GM23338 (cell line): ENCODE results near the gene TARS2. TPM values are rescaled to one million over a fixed set of nuclear protein-coding genes. Genes with fewer than 3 reads are reported as not detected.

Source experiments
- ATAC-seq: fragments of 200-7000 bp; cut with Tn5 transposase; 3 replicates; pipeline ENCODE4 v1.9.1; 2020
- DNase-seq: peaks from one replicate; pipeline ENCODE4 v3.0.0-alpha.2; 2015; ENCODE audit warnings: low spot score
- H2AFZ ChIP-seq: fragments of 200-600 bp; sonication (generic); 2 replicates; pipeline ENCODE4 v1.8.0; 2016; ENCODE audit warnings: antibody characterized with exemption, mild to moderate bottlenecking, moderate library complexity
- H3F3A ChIP-seq: fragments of 200-600 bp; sonication (generic); replicated peaks from 2 replicates; pipeline ENCODE4 v1.8.0; 2017; ENCODE audit warnings: antibody characterized with exemption, mixed run types, low read depth
- H3K27ac ChIP-seq: fragments of 200-600 bp; sonication (generic); 2 replicates; pipeline ENCODE4 v1.6.1; 2016; ENCODE audit warnings: low read depth
- H3K27me3 ChIP-seq: fragments of 200-600 bp; sonication (generic); 2 replicates; pipeline ENCODE4 v1.8.0; 2016; ENCODE audit warnings: mild to moderate bottlenecking, mixed run types, moderate library complexity; ENCODE audit not compliant: insufficient read depth
- H3K36me3 ChIP-seq: fragments of 200-600 bp; sonication (generic); 2 replicates; pipeline ENCODE4 v1.8.0; 2016; ENCODE audit warnings: mild to moderate bottlenecking; ENCODE audit not compliant: insufficient read depth
- H3K4me1 ChIP-seq: fragments of 200-600 bp; sonication (generic); 2 replicates; pipeline ENCODE4 v1.8.0; 2016; ENCODE audit warnings: mild to moderate bottlenecking, moderate library complexity; ENCODE audit not compliant: insufficient read depth
- H3K4me2 ChIP-seq: fragments of 200-600 bp; sonication (generic); 2 replicates; pipeline ENCODE4 v1.7.1; 2017; ENCODE audit warnings: mixed run types
- H3K4me3 ChIP-seq: fragments of 200-600 bp; sonication (generic); 2 replicates; pipeline ENCODE4 v1.6.1; 2016; ENCODE audit warnings: mixed run types
- H3K79me2 ChIP-seq: fragments of 200-600 bp; sonication (generic); replicated peaks from 2 replicates; pipeline ENCODE4 v1.8.0; 2017; ENCODE audit warnings: mild to moderate bottlenecking; ENCODE audit not compliant: insufficient read depth
- H3K9me2 ChIP-seq: fragments of 200-600 bp; sonication (generic); 2 replicates; pipeline ENCODE4 v1.8.0; 2017; ENCODE audit not compliant: insufficient read depth
- H4K20me1 ChIP-seq: fragments of 200-600 bp; sonication (generic); replicated peaks from 2 replicates; pipeline ENCODE4 v1.8.0; 2017; ENCODE audit warnings: mild to moderate bottlenecking; ENCODE audit not compliant: insufficient read depth
- H3K27ac Mint-ChIP-seq: 2 replicates; pipeline ENCODE4 v1.8.0; 2020; ENCODE audit warnings: inconsistent platforms, mild to moderate bottlenecking, moderate library complexity, mixed read lengths
- H3K27me3 Mint-ChIP-seq: 3 replicates; pipeline ENCODE4 v1.8.0; 2022; ENCODE audit warnings: low read depth, mild to moderate bottlenecking, moderate library complexity, mixed read lengths, inconsistent platforms; ENCODE audit not compliant: insufficient read depth, poor library complexity
- H3K36me3 Mint-ChIP-seq: 3 replicates; pipeline ENCODE4 v1.8.0; 2021; ENCODE audit warnings: low read depth, mild to moderate bottlenecking, inconsistent platforms, moderate library complexity, mixed read lengths
- H3K4me1 Mint-ChIP-seq: 3 replicates; pipeline ENCODE4 v1.8.0; 2020; ENCODE audit warnings: mild to moderate bottlenecking, inconsistent platforms, mixed read lengths
- H3K4me3 Mint-ChIP-seq: 3 replicates; pipeline ENCODE4 v1.8.0; 2021; ENCODE audit warnings: moderate library complexity, mild to moderate bottlenecking, inconsistent platforms, mixed read lengths
- H3K9me3 Mint-ChIP-seq: 3 replicates; pipeline ENCODE4 v1.8.0; 2020; ENCODE audit warnings: moderate library complexity, mild to moderate bottlenecking, inconsistent platforms, mixed read lengths
- CREB1 ChIP-seq: fragments of 250-450 bp; sonication (Bioruptor Pico); IDR thresholded peaks from 2 replicates; pipeline ENCODE4 v1.5.0; 2020; ENCODE audit warnings: low read depth, mild to moderate bottlenecking, moderate library complexity
- CTCF ChIP-seq, 2 experiments: fragments of 200-600 bp in 1 of 2; sonication (generic) in 1 of 2; conservative IDR thresholded peaks; 2 replicates each; pipeline versions ENCODE4 v1.5.1 to v1.6.1; 2016 to 2017; ENCODE audit warnings: antibody characterized with exemption in 2 of 2, low read depth in 2 of 2, mild to moderate bottlenecking in 2 of 2, moderate library complexity in 1 of 2
- ETS1 ChIP-seq: IDR thresholded peaks from 2 replicates; pipeline ENCODE4 v1.6.1; 2016; ENCODE audit warnings: antibody characterized with exemption
- EZH2 ChIP-seq: fragments of 200-600 bp; sonication (generic); IDR thresholded peaks from one replicate; pipeline ENCODE4 v1.8.0; 2017; ENCODE audit warnings: antibody characterized with exemption, mild to moderate bottlenecking, low read depth; ENCODE audit not compliant: unreplicated experiment
- EZH2phosphoT487 ChIP-seq: fragments of 200-600 bp; sonication (generic); IDR thresholded peaks from one replicate; pipeline ENCODE4 v1.8.1; 2018; ENCODE audit warnings: antibody characterized with exemption; ENCODE audit not compliant: unreplicated experiment
- NANOG ChIP-seq: IDR thresholded peaks from 2 replicates; pipeline ENCODE4 v1.6.1; 2016; ENCODE audit warnings: antibody characterized with exemption, borderline replicate concordance
- POLR2AphosphoS5 ChIP-seq: IDR thresholded peaks from 2 replicates; pipeline ENCODE4 v1.6.1; 2016; ENCODE audit warnings: antibody characterized with exemption, low read depth
- REST ChIP-seq: IDR thresholded peaks from one replicate; pipeline ENCODE4 v1.6.1; 2018; ENCODE audit warnings: antibody characterized with exemption; ENCODE audit not compliant: unreplicated experiment
- STAT1 ChIP-seq: IDR thresholded peaks from one replicate; pipeline ENCODE4 v1.6.1; 2016; ENCODE audit warnings: antibody characterized with exemption; ENCODE audit not compliant: unreplicated experiment
- ZNF331 ChIP-seq: fragments of 250-450 bp; sonication (Bioruptor Pico); IDR thresholded peaks from 2 replicates; pipeline ENCODE4 v1.5.0; 2020; ENCODE audit warnings: low read depth, mild to moderate bottlenecking, moderate library complexity
- ZNF462 ChIP-seq: fragments of 250-450 bp; sonication (Bioruptor Pico); IDR thresholded peaks from 2 replicates; pipeline ENCODE4 v1.5.0; 2020; ENCODE audit warnings: mild to moderate bottlenecking, moderate library complexity
- polyA plus RNA-seq: library from polyadenylated mRNA; unstranded; fragments of >200 nt; fragmentation: Nextera tagmentation; extraction: Ambion mirVana; gene quantifications from 2 replicates; pipeline ENCODE4 v1.2.1, GENCODE V29; 2016
- total RNA-seq: library from RNA; depleted of rRNA; stranded (reverse); fragments of >200 nt; shearing (Covaris generic); gene quantifications from 2 replicates; pipeline ENCODE4 v1.2.3, GENCODE V29; 2014

The TARS2 gene
- total and polyA plus RNA-seq, 2 experiments from 2014 or later, result 19.5 to 28.4 TPM

GRCh38 chr1:150473659-150474058 is 13.6 kb upstream of the TARS2 start (continued):
- no peak for TF ChIP-seq ETS1
- TF ChIP-seq EZH2, result no peak
- no peak for TF ChIP-seq EZH2phosphoT487

- 0 out of 2 replicates have a peak, but pooled peaks cover 4% of the 10 kb centered on the region for H3K4me1 ChIP-seq
- H3K9me2 ChIP-seq, result no peaks in the 10 kb centered on the region
- Mint-ChIP-seq H3K4me1 (peaks cover 21% of the 10 kb centered on the region), H3K9me3 (no peaks in the 10 kb centered on the region), H3K27ac (no peak overlapping the region), H3K27me3 (peaks cover 18% of the 10 kb centered on the region), H3K4me3 (no peak overlapping the region), H3K36me3 (peaks cover 34% of the 10 kb centered on the region)
- H3K4me3 ChIP-seq, result no peak overlapping the region
- H4K20me1 ChIP-seq, result no peaks in the 10 kb centered on the region; the same call in 1 of the 2 replicates
- H3K36me3 ChIP-seq, result peaks cover 12% of the 10 kb centered on the region; the same call in 1 of the 2 replicates
- H2AFZ ChIP-seq, result no peak overlapping the region
- H3K4me2 ChIP-seq, result no peak overlapping the region
- no peak for DNase-seq
- peaks cover 4% of the 10 kb centered on the region; the same call in 1 of the 2 replicates for H3F3A ChIP-seq
- H3K79me2 ChIP-seq, result no peaks in the 10 kb centered on the region
- H3K27me3 ChIP-seq, result no peaks in the 10 kb centered on the region
- ATAC-seq, result no peak
- no peak overlapping the region for H3K27ac ChIP-seq
- TF ChIP-seq ZNF331 (no peak), EZH2 (no peak), CTCF (conservative IDR thresholded peaks at IDR 0.05; ENCODE audit: low read depth in 2 of 2) (no peak), REST (no peak), POLR2AphosphoS5 (no peak), ZNF462 (no peak), EZH2phosphoT487 (no peak), CREB1 (CRISPR knock-in tag) (no peak), STAT1 (no peak), NANOG (no peak), ETS1 (no peak)
Observed at GRCh38 chr1:150474869-150475268, 12.3 kb upstream of the TARS2 start.
